IMR-90 (cell line): ENCODE measurements around the gene LIMS1. TPM values are rescaled to one million over a fixed set of nuclear protein-coding genes. Genes with fewer than 3 reads are reported as not detected.

Source experiments
- ATAC-seq: fragments of 200-7000 bp; cut with Tn5 transposase; 2 replicates; pipeline ENCODE4 v1.9.1; 2020; ENCODE audit warnings: low read depth, mild to moderate bottlenecking, moderate library complexity
- BruUV-seq: library from RNA; stranded (reverse); fragments of 400-500 nt; replicated peaks from 2 replicates; lab custom pipeline; 2021; lab: Mats Ljungman, UMichigan
- CTCF ChIA-PET: fragments of 300-600 bp; formaldehyde crosslinking; extraction: SDS; loops from one replicate; lab custom pipeline; 2021; ENCODE audit warnings: antibody characterized with exemption; lab: Yijun Ruan, JAX
- POLR2A ChIA-PET: fragments of 300-600 bp; sonication (Branson Sonifier 250); formaldehyde crosslinking; loops from one replicate; lab custom pipeline; 2022; ENCODE audit warnings: antibody characterized with exemption; ENCODE audit not compliant: unreplicated experiment; lab: Charles Lee
- DNase-seq: peaks from one replicate; pipeline ENCODE4 v3.0.0; 2013
- H2AFZ ChIP-seq: replicated peaks from 2 replicates; pipeline ENCODE3; 2013; ENCODE audit warnings: low read length, mild to moderate bottlenecking; ENCODE audit not compliant: poor library complexity
- H2AK5ac ChIP-seq: 2 replicates; pipeline ENCODE4 v1.6.1; 2013; ENCODE audit warnings: low read depth, low read length, inconsistent platforms
- H2AK9ac ChIP-seq: replicated peaks from 2 replicates; pipeline ENCODE3; 2013; ENCODE audit warnings: mild to moderate bottlenecking, low read depth, low read length, moderate library complexity; ENCODE audit not compliant: poor library complexity
- H2BK120ac ChIP-seq: 2 replicates; pipeline ENCODE4 v1.6.1; 2013; ENCODE audit warnings: low read depth, low read length, inconsistent platforms
- H2BK15ac ChIP-seq: 3 replicates; pipeline ENCODE4 v1.6.1; 2013; ENCODE audit warnings: low read depth, low read length, inconsistent platforms
- H2BK20ac ChIP-seq: 2 replicates; pipeline ENCODE4 v1.6.1; 2013; ENCODE audit warnings: low read depth, mild to moderate bottlenecking, inconsistent platforms, low read length, moderate library complexity
- H2BK5ac ChIP-seq: 2 replicates; pipeline ENCODE4 v1.6.1; 2013; ENCODE audit warnings: mild to moderate bottlenecking, low read depth, low read length, inconsistent platforms; ENCODE audit not compliant: poor library complexity, severe bottlenecking
- H3K14ac ChIP-seq: replicated peaks from 2 replicates; pipeline ENCODE4 v1.6.1; 2013; ENCODE audit warnings: low read depth, low read length, inconsistent platforms
- H3K18ac ChIP-seq: 2 replicates; pipeline ENCODE4 v1.6.1; 2013; ENCODE audit warnings: low read depth, low read length, control low read depth
- H3K23ac ChIP-seq: 2 replicates; pipeline ENCODE4 v1.6.1; 2013; ENCODE audit warnings: low read depth, low read length, inconsistent platforms
- H3K27ac ChIP-seq: 2 replicates; pipeline ENCODE4 v1.5.1; 2013; ENCODE audit warnings: mild to moderate bottlenecking, control low read depth, low read length; ENCODE audit not compliant: insufficient read depth
- H3K27me3 ChIP-seq: 2 replicates; pipeline ENCODE4 v1.6.1; 2013; ENCODE audit warnings: low read length; ENCODE audit not compliant: control insufficient read depth, insufficient read depth
- H3K36me3 ChIP-seq: 2 replicates; pipeline ENCODE4 v1.6.1; 2013; ENCODE audit warnings: low read length, mixed read lengths; ENCODE audit not compliant: control insufficient read depth, insufficient read depth
- H3K4ac ChIP-seq: 2 replicates; pipeline ENCODE4 v1.6.1; 2013; ENCODE audit warnings: low read depth, low read length, inconsistent platforms
- H3K4me1 ChIP-seq: 2 replicates; pipeline ENCODE4 v1.6.1; 2013; ENCODE audit warnings: low read length, mixed read lengths; ENCODE audit not compliant: control insufficient read depth, insufficient read depth
- H3K4me2 ChIP-seq: 2 replicates; pipeline ENCODE4 v1.6.1; 2013; ENCODE audit warnings: low read depth, mild to moderate bottlenecking, control low read depth, low read length, moderate library complexity
- H3K4me3 ChIP-seq: 2 replicates; pipeline ENCODE4 v1.5.1; 2013; ENCODE audit warnings: low read depth, mild to moderate bottlenecking, control low read depth, low read length, moderate library complexity; ENCODE audit not compliant: insufficient read depth
- H3K56ac ChIP-seq: 2 replicates; pipeline ENCODE4 v1.6.1; 2013; ENCODE audit warnings: low read length, inconsistent platforms; ENCODE audit not compliant: insufficient read depth; ENCODE audit errors: extremely low read depth
- H3K79me1 ChIP-seq, 2 experiments: 2 replicates each; pipeline ENCODE4 v1.6.1; 2013; ENCODE audit warnings: low read length in 2 of 2, inconsistent platforms in 1 of 2, low read depth in 1 of 2
- H3K9ac ChIP-seq: 2 replicates; pipeline ENCODE4 v1.6.1; 2013; ENCODE audit warnings: low read depth, low read length, control low read depth
- H3K9me1 ChIP-seq: 2 replicates; pipeline ENCODE4 v1.6.1; 2013; ENCODE audit warnings: low read length, inconsistent platforms; ENCODE audit not compliant: insufficient read depth
- H3K9me3 ChIP-seq: 2 replicates; pipeline ENCODE4 v1.6.1; 2013; ENCODE audit warnings: low read length; ENCODE audit not compliant: control insufficient read depth, insufficient read depth
- H4K20me1 ChIP-seq: 2 replicates; pipeline ENCODE4 v1.6.1; 2013; ENCODE audit warnings: low read length, inconsistent platforms; ENCODE audit not compliant: insufficient read depth
- H4K5ac ChIP-seq: 2 replicates; pipeline ENCODE4 v1.6.1; 2013; ENCODE audit warnings: mild to moderate bottlenecking, low read depth, low read length, control low read depth
- H4K8ac ChIP-seq, 2 experiments: 2 replicates each; pipeline ENCODE4 v1.6.1; 2013; ENCODE audit warnings: low read depth in 2 of 2, low read length in 2 of 2, control low read depth in 1 of 2, inconsistent platforms in 1 of 2
- H4K91ac ChIP-seq: 2 replicates; pipeline ENCODE4 v1.6.1; 2013; ENCODE audit warnings: low read depth, low read length, inconsistent platforms; ENCODE audit not compliant: insufficient read depth
- CEBPB ChIP-seq: IDR thresholded peaks from 2 replicates; pipeline ENCODE4 v1.6.1; 2012; ENCODE audit warnings: low read depth, low read length, improper control_type of control experiment
- CHD1 ChIP-seq: IDR thresholded peaks from 2 replicates; pipeline ENCODE4 v1.6.1; 2012; ENCODE audit warnings: low read depth, low read length, improper control_type of control experiment
- CTCF ChIP-seq: conservative IDR thresholded peaks from 2 replicates; pipeline ENCODE4 v1.5.1; 2012; ENCODE audit warnings: mild to moderate bottlenecking, low read depth, low read length, improper control_type of control experiment
- FOS ChIP-seq: fragments of 150-350 bp; IDR thresholded peaks from 2 replicates; pipeline ENCODE4 v1.6.1; 2016; ENCODE audit warnings: low read depth, low read length
- MAFK ChIP-seq: IDR thresholded peaks from 2 replicates; pipeline ENCODE4 v1.6.1; 2012; ENCODE audit warnings: low read depth, low read length, improper control_type of control experiment
- NFE2L2 ChIP-seq: fragments of 150-350 bp; IDR thresholded peaks from 2 replicates; pipeline ENCODE4 v1.6.1; 2016; ENCODE audit warnings: low read depth, mild to moderate bottlenecking, low read length
- POLR2A ChIP-seq: IDR thresholded peaks from 2 replicates; pipeline ENCODE4 v1.6.1; 2012; ENCODE audit warnings: mild to moderate bottlenecking, low read depth, low read length
- RAD21 ChIP-seq: IDR thresholded peaks from 2 replicates; pipeline ENCODE4 v1.6.1; 2012; ENCODE audit warnings: low read length, improper control_type of control experiment
- RFX5 ChIP-seq: IDR thresholded peaks from 2 replicates; pipeline ENCODE4 v1.8.0; 2012; ENCODE audit warnings: low read depth, mild to moderate bottlenecking, low read length, moderate library complexity
- SMC3 ChIP-seq: fragments of 150-350 bp; IDR thresholded peaks from 2 replicates; pipeline ENCODE4 v1.6.1; 2016; ENCODE audit warnings: low read depth, mild to moderate bottlenecking, antibody characterized with exemption, low read length, moderate library complexity
- USF2 ChIP-seq: fragments of 150-350 bp; IDR thresholded peaks from 2 replicates; pipeline ENCODE4 v1.6.1; 2017; ENCODE audit warnings: mild to moderate bottlenecking, antibody characterized with exemption, low read length, low read depth
- WGBS, 2 experiments: methylation state at CpG; one replicate each; pipeline versions ENCODE4 v1.1.5 to v1.1.7; 2013; ENCODE audit warnings: missing lambda C conversion rate in 2 of 2; ENCODE audit not compliant: insufficient read length in 1 of 2; ENCODE audit errors: extremely low coverage in 2 of 2; 5-methylcytosine and 5-hydroxymethylcytosine counted together
- dilution Hi-C: fragments of 300-500 bp; cut with HindIII; formaldehyde crosslinking; loops from one replicate; pipeline ENCODE4 v1.14.3; 2018; ENCODE audit warnings: low sequenced_read_pairs; ENCODE audit not compliant: unreplicated experiment
- in situ Hi-C: fragments of 300-500 bp; cut with MboI; formaldehyde crosslinking; loops from 3 replicates; pipeline ENCODE4 v1.14.3; 2019; ENCODE audit warnings: low sequenced_read_pairs, inconsistent platforms, mixed read lengths
- intact Hi-C: fragments of 100-400 bp; cut with micrococcal nuclease; formaldehyde crosslinking; loops from 2 replicates; pipeline ENCODE4 v1.10.0; 2022
- polyA plus RNA-seq, 3 experiments: library from polyadenylated mRNA; depleted of rRNA; stranded (reverse); fragments of >200 nt; gene quantifications; 2 replicates each; pipeline ENCODE4 v1.2.3, GENCODE V29; 2012; ENCODE audit warnings: low replicate concordance in 1 of 3
- total RNA-seq: library from RNA; depleted of rRNA; stranded (reverse); fragments of >200 nt; gene quantifications from 2 replicates; pipeline ENCODE4 v1.2.3, GENCODE V29; 2012

LIMS1 gene
- total and polyA plus RNA-seq, 2 of the 4 experiments (the other 2 are of a cell fraction) = 59.1 to 131 TPM

DNA sequence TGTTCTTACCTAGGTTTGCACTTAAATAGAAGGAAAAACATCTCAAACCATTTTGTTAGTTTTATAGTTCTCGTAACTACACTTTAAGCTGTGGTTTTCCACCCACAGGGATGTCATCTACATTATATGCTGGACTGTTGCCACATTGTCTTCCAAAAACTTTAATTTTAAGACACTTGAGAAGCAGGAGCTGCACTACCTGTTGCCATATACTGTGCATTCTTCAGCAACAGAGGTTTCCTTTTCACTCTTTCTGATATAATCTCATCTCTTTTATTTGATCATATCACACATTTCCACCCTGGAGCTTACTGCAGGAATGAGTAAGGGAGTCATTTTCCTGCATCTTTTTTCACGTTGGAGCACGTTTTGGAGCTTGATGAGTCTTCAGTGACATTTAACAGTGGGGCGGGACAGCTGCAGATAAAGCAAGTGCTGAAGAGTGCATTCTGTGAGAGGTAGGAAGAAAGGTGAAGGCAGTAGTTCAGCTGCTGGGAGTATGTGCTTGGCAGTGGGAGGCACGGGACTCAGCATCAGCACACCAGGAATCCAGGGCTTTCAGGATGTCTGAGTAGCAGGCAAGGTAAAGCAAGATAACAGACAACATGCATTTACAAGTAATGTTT lies 3.8 kb downstream of the LIMS1 start:
- H3K4me3 ChIP-seq = no peak overlapping the region
- no peak overlapping the region; the same call in 1 of the 2 replicates for H3K23ac ChIP-seq
- DNase-seq (no peak), ATAC-seq (no peak)
- no peak overlapping the region for H2BK120ac ChIP-seq
- H2AK9ac ChIP-seq = no peak overlapping the region
- dilution Hi-C loops (no loop called here), intact Hi-C loops (no loop called here), in situ Hi-C loops (no loop called here)
- TF ChIP-seq FOS (no peak), USF2 (no peak), MAFK (no peak), RAD21 (no peak), RFX5 (no peak), SMC3 (no peak), CHD1 (no peak), NFE2L2 (no peak), CTCF (no peak), CEBPB (no peak), POLR2A (no peak)
- ChIA-PET POLR2A (no interaction called here), CTCF (no interaction called here)
- no peak overlapping the region for H2AFZ ChIP-seq
- no peak overlapping the region for H2BK15ac ChIP-seq
- H3K36me3 ChIP-seq = no peaks in the 10 kb centered on the region; the same call in 1 of the 2 replicates
- no peak overlapping the region for H3K9ac ChIP-seq
- peaks cover 22 to 73% of the 10 kb centered on the region in 2 experiments for H3K79me1 ChIP-seq
- H3K4ac ChIP-seq = no peak overlapping the region
- no peak overlapping the region for H4K8ac ChIP-seq
- WGBS, 2 experiments = 47% methylated on average over 2 of the region's 5 CpGs; no CpG with 5 or more reads in 1 of the 2 experiments
- no peak overlapping the region for H2BK20ac ChIP-seq
- no peaks in the 10 kb centered on the region for H3K9me3 ChIP-seq
- no peak overlapping the region for H3K18ac ChIP-seq
- H3K9me1 ChIP-seq = peaks cover 14% of the 10 kb centered on the region
- no peak overlapping the region for H2BK5ac ChIP-seq
- peaks cover 18% of the 10 kb centered on the region for H3K4me1 ChIP-seq
- BruUV-seq = no TSS peak
- H3K4me2 ChIP-seq = peak overlapping the region; percentile 64
- no peaks in the 10 kb centered on the region for H3K27me3 ChIP-seq
- H3K14ac ChIP-seq = no peak overlapping the region
- H4K20me1 ChIP-seq = peaks cover 62% of the 10 kb centered on the region
- H3K56ac ChIP-seq = no peak overlapping the region
- H4K91ac ChIP-seq = no peak overlapping the region
- H3K27ac ChIP-seq = no peak overlapping the region
- peak overlapping the region; percentile 28; the same call in 1 of the 2 replicates for H2AK5ac ChIP-seq
- no peak overlapping the region for H4K5ac ChIP-seq
